Measurements from ENCODE around the gene BLM. TPM values are rescaled to one million over a fixed set of nuclear protein-coding genes. Genes with fewer than 3 reads are reported as not detected.

The BLM gene
- total RNA-seq, 2 experiments from 2014 or later: 59.5 to 73.7 TPM

DNA sequence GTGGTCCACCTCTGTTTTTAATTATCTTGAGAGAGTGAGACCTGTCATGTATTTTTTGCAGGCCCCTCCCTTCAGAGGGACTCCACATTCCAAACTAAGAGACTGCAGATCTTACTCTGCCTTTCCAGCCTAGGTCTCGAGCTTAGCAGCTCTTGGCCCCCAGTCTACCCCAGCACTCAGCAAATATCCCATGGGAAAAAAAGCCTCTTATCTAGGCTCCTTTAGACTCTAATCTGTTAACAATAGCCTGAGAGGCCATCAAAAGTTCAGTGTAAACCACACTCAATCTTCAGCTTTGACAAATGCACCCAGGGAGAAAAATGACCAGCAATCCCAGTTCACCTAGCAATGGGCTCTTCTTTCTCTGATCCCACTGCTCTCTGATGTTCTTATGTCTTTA, 8.6 kb upstream of the BLM start:
- ATAC-seq (no peak), DNase-seq (no peak)
- H3K4me1 Mint-ChIP-seq: peaks cover 12% of the 10 kb centered on the region
- H3K9me3 Mint-ChIP-seq (ENCODE audit: low read depth): no peaks in the 10 kb centered on the region
- no peak overlapping the region for H3K27ac Mint-ChIP-seq
- peaks cover 3% of the 10 kb centered on the region for H3K36me3 Mint-ChIP-seq (ENCODE audit: low read depth)
- ChIA-PET CTCF (interaction anchor here (0.5 to 1.8 kb wide), 2 partner anchors 60 to 601 kb away, joined by 4 to 6 read pairs; no protein-coding TSS in a partner anchor), POLR2A (interaction anchor here (0.5 kb wide), 1 partner anchor 25 kb away, joined by 3 read pairs; no protein-coding TSS in a partner anchor)
- no peaks in the 10 kb centered on the region for H3K27me3 Mint-ChIP-seq
- intact Hi-C loops (cut with DNase I, micrococcal nuclease): no loop called here
- H3K4me3 Mint-ChIP-seq: no peak overlapping the region

DNA sequence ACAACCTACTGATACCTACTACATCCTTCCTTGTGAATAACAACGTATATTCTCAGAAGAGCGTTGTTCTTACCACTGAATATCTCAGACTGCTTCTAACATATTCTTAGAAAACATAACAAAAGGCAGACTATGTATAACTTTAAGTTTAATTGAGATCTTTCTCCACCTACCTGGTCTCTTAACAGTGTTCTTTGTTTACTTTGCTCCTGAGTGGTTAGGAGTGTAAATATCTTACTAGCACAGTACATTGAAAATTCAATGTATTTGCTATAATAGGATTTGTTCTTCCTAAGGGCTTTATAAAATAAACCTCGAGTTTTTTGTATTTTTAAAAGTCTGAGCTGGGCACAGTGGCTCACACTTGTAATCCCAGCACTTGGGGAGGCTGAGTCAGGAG, 7.9 kb upstream of the BLM start:
- peaks cover 12% of the 10 kb centered on the region for H3K4me1 Mint-ChIP-seq
- ATAC-seq (no peak), DNase-seq (no peak)
- ChIA-PET CTCF (no interaction called here), POLR2A (no interaction called here)
- H3K9me3 Mint-ChIP-seq (ENCODE audit: low read depth): no peaks in the 10 kb centered on the region
- intact Hi-C loops (cut with DNase I, micrococcal nuclease): no loop called here
- peaks cover 3% of the 10 kb centered on the region for H3K36me3 Mint-ChIP-seq (ENCODE audit: low read depth)
- H3K27me3 Mint-ChIP-seq: no peaks in the 10 kb centered on the region
- no peak overlapping the region for H3K4me3 Mint-ChIP-seq
- no peak overlapping the region for H3K27ac Mint-ChIP-seq

DNA sequence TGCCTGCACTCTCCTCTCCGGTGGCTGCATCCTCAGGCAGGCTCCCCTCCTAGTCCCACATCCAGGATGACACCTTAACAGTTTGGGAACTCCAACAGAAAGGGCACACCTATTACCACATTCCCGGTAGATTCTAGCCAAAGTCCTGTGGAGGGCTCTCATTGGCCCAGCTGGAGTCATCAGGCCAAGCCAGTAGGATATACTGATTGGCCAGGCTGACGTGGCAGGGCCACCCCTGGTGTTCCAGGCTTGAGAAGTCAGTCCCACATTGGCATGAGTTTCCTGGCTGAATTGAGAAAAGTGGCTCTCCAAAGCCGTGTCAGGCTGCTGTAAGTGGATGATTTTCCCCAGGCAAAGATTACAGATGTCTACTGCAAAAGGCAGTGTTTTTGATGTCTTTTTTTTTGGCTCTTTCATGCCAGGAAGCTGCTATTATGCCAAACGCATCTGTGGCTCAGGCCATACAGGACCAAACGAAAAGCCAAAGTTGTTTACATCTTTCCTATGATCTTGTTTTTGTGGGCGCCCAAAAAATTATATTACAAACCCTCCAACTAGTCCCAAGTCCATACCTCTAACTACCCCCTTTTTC, 6.6 kb upstream of the BLM start:
- intact Hi-C loops (cut with DNase I, micrococcal nuclease): no loop called here
- no peak overlapping the region for H3K4me3 Mint-ChIP-seq

GRCh38 chr15:90711418-90711824, 5.7 kb upstream of the BLM start:
- intact Hi-C loops (cut with DNase I, micrococcal nuclease): no loop called here
- Mint-ChIP-seq H3K36me3 (ENCODE audit: low read depth) (peaks cover 3% of the 10 kb centered on the region), H3K27me3 (no peaks in the 10 kb centered on the region), H3K9me3 (ENCODE audit: low read depth) (no peaks in the 10 kb centered on the region), H3K4me3 (no peak overlapping the region), H3K4me1 (peaks cover 19% of the 10 kb centered on the region), H3K27ac (no peak overlapping the region)
- ChIA-PET CTCF (interaction anchor here (0.7 kb wide), 1 partner anchor 107 kb away, joined by 3 read pairs; no protein-coding TSS in a partner anchor), POLR2A (no interaction called here)
- no peak for ATAC-seq
- DNase-seq: no peak

More for the DNA sequence above, 6.6 kb upstream of the BLM start:
- ChIA-PET POLR2A (no interaction called here), CTCF (no interaction called here)
- Mint-ChIP-seq H3K4me1 (peaks cover 12% of the 10 kb centered on the region), H3K36me3 (ENCODE audit: low read depth) (peaks cover 3% of the 10 kb centered on the region), H3K27ac (no peak overlapping the region), H3K9me3 (ENCODE audit: low read depth) (no peaks in the 10 kb centered on the region), H3K27me3 (no peaks in the 10 kb centered on the region)
- DNase-seq (no peak), ATAC-seq (no peak)

DNA sequence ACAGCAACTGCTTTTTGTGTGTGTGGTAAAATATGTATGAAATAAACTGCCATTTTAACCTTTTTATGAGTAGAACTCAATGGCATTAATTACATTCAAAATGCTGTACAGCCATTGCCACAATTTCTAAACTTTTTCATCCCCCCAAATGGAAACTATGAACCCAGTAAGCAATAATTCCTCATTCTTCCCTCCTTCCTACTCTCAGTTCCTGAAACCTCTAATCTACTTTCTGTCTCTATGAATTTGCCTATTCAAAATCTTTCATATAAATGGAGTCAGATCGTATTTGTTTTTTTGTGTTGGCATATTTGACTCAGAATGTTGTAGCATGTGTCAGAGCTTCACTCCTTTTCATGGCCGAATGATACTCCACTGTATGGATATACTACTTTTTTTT, 5.3 kb upstream of the BLM start:
- H3K27ac Mint-ChIP-seq: no peak overlapping the region
- no peak overlapping the region for H3K4me3 Mint-ChIP-seq
- ATAC-seq (no peak), DNase-seq (no peak)
- ChIA-PET CTCF (interaction anchor here (0.7 kb wide), 1 partner anchor 106 kb away, joined by 3 read pairs; no protein-coding TSS in a partner anchor), POLR2A (interaction anchor here (0.5 kb wide), 1 partner anchor 16 kb away, joined by 3 read pairs; no protein-coding TSS in a partner anchor)
- intact Hi-C loops (cut with DNase I, micrococcal nuclease): no loop called here
- no peaks in the 10 kb centered on the region for H3K27me3 Mint-ChIP-seq
- peaks cover 19% of the 10 kb centered on the region for H3K4me1 Mint-ChIP-seq
- H3K36me3 Mint-ChIP-seq (ENCODE audit: low read depth): peaks cover 3% of the 10 kb centered on the region
- no peaks in the 10 kb centered on the region for H3K9me3 Mint-ChIP-seq (ENCODE audit: low read depth)

DNA sequence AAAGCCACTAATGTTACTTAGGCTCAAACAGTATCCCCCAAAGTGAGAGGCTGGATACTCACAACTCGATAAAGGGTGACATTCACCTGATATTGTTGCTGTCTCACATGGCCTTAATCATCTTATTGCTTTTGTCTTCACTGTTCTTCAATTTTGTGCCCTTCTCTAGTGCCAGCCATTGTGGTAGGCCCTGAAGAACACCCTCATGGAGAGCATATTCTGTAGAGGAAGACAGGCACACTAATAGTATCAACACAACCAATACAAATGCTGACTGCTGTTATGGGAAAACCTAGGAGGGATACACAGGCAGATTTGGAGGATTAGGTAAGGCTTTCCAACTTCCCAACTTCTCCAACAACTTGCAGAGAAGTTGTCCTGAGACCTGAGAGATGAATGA, 4.1 kb upstream of the BLM start:
- Mint-ChIP-seq H3K4me1 (peaks cover 20% of the 10 kb centered on the region), H3K36me3 (ENCODE audit: low read depth) (peaks cover 3% of the 10 kb centered on the region), H3K27ac (no peak overlapping the region), H3K27me3 (no peaks in the 10 kb centered on the region), H3K4me3 (no peak overlapping the region), H3K9me3 (ENCODE audit: low read depth) (no peaks in the 10 kb centered on the region)
- no peak for ATAC-seq
- CTCF ChIA-PET: no interaction called here
- no peak for DNase-seq
- intact Hi-C loops (cut with DNase I, micrococcal nuclease): no loop called here
- POLR2A ChIA-PET: no interaction called here

- Mint-ChIP-seq H3K4me3 (peak overlapping the region; percentile 80), H3K27ac (peak overlapping the region; percentile 83), H3K9me3 (ENCODE audit: low read depth) (no peaks in the 10 kb centered on the region), H3K4me1 (peaks cover 22% of the 10 kb centered on the region), H3K27me3 (no peaks in the 10 kb centered on the region), H3K36me3 (ENCODE audit: low read depth) (peaks cover 9% of the 10 kb centered on the region)
- intact Hi-C loops (cut with DNase I, micrococcal nuclease): loop anchor here (2.0 kb wide), 3 partner anchors 30 to 218 kb away; partner anchors contain the start of gene UNC45A (in 1 of the 2)
- ChIA-PET CTCF (interaction anchor here (0.6 to 2.3 kb wide), 22 partner anchors 10 to 397 kb away, joined by 3 to 14 read pairs (median 4); partner anchors contain the start of genes HDDC3 and UNC45A), POLR2A (interaction anchor here (0.6 to 1.7 kb wide), 14 partner anchors 12 to 329 kb away, joined by 3 to 9 read pairs (median 4); partner anchors contain the start of genes IQGAP1, MAN2A2, RCCD1 and UNC45A)
- ATAC-seq (no peak), DNase-seq (no peak)
Measured at GRCh38 chr15:90716317-90716975, 700 bp upstream of the BLM start.

GRCh38 chr15:90718232-90718631, 1.1 kb downstream of the BLM start:
- intact Hi-C loops (cut with DNase I, micrococcal nuclease): no loop called here
- no peak for DNase-seq
- Mint-ChIP-seq H3K27ac (peak overlapping the region; percentile 83), H3K4me1 (peaks cover 17% of the 10 kb centered on the region), H3K9me3 (ENCODE audit: low read depth) (no peaks in the 10 kb centered on the region), H3K27me3 (no peaks in the 10 kb centered on the region), H3K36me3 (ENCODE audit: low read depth) (peaks cover 8% of the 10 kb centered on the region), H3K4me3 (peak overlapping the region; percentile 80)
- POLR2A ChIA-PET: interaction anchor here (1.1 to 1.7 kb wide), 7 partner anchors 19 to 217 kb away, joined by 3 to 9 read pairs (median 4); partner anchors contain the start of genes MAN2A2 and UNC45A
- ATAC-seq: no peak
- CTCF ChIA-PET: interaction anchor here (0.6 to 2.3 kb wide), 9 partner anchors 9 to 221 kb away, joined by 3 to 14 read pairs (median 4); no protein-coding TSS in a partner anchor

DNA sequence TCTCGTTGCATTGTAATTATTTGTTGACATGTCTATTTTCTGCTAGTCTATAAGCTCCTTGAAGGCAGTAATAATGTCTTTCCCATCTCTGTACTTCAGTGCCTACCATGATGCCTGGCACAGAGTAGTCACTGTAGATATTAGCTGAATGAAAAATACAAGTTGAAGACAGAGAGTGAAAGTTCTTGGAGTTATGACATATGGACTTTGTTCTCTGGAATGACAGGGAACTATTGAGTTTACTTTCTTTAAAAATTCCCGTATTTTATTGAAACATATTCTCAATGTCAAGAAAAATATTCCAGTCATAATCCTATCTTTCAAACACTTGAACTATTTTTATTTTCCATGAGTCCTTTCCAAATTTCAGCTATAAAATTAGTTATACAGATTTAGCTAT, 3.0 kb downstream of the BLM start:
- H3K27ac Mint-ChIP-seq: no peak overlapping the region
- ChIA-PET CTCF (interaction anchor here (0.5 to 1.0 kb wide), 4 partner anchors 13 to 203 kb away, joined by 3 to 4 read pairs (median 4); no protein-coding TSS in a partner anchor), POLR2A (interaction anchor here (0.7 kb wide), 1 partner anchor 86 kb away, joined by 3 read pairs; no protein-coding TSS in a partner anchor)
- no peak overlapping the region for H3K4me3 Mint-ChIP-seq
- intact Hi-C loops (cut with DNase I, micrococcal nuclease): loop anchor here in 1 of 2 experiments (5.0 kb wide), 1 partner anchor 42 kb away; no protein-coding TSS in a partner anchor
- peaks cover 17% of the 10 kb centered on the region for H3K4me1 Mint-ChIP-seq
- H3K36me3 Mint-ChIP-seq (ENCODE audit: low read depth): peaks cover 18% of the 10 kb centered on the region
- H3K9me3 Mint-ChIP-seq (ENCODE audit: low read depth): no peaks in the 10 kb centered on the region
- ATAC-seq (no peak), DNase-seq (no peak)
- no peaks in the 10 kb centered on the region for H3K27me3 Mint-ChIP-seq

GRCh38 chr15:90729261-90729660, 12.1 kb downstream of the BLM start:
- Mint-ChIP-seq H3K27me3 (no peaks in the 10 kb centered on the region), H3K27ac (no peak overlapping the region), H3K4me3 (no peak overlapping the region), H3K9me3 (ENCODE audit: low read depth) (peaks cover 2% of the 10 kb centered on the region), H3K4me1 (peaks cover 2% of the 10 kb centered on the region), H3K36me3 (ENCODE audit: low read depth) (peaks cover 48% of the 10 kb centered on the region)
- DNase-seq (no peak), ATAC-seq (no peak)
- intact Hi-C loops (cut with DNase I, micrococcal nuclease): no loop called here
- ChIA-PET POLR2A (interaction anchor here (0.9 kb wide), 1 partner anchor 12 kb away, joined by 3 read pairs; the partner anchor contains the start of gene BLM), CTCF (no interaction called here)

DNA sequence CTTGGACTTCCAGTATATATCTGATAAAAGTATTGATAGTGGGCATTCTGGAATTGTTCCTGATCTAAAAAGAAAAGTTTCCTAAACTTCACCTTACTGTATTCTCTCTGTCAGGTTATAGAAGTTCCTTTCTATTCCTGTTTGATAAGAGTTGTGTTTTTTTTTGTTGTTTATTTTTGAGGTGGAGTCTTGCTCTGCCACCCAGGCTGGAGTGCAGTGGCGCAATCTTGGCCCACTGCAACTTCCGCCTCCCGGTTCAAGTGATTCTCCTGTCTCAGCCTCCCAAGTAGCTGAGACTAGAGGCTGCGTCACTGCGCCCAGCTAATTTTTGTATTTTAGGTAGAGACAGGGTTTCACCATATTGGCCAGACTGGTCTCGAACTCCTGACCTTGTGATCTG, 13.1 kb downstream of the BLM start:
- intact Hi-C loops (cut with DNase I, micrococcal nuclease): no loop called here
- no peak for ATAC-seq
- no peak overlapping the region for H3K27ac Mint-ChIP-seq
- peaks cover 6% of the 10 kb centered on the region for H3K4me1 Mint-ChIP-seq
- H3K9me3 Mint-ChIP-seq (ENCODE audit: low read depth): peaks cover 2% of the 10 kb centered on the region
- CTCF ChIA-PET: interaction anchor here (1.1 kb wide), 1 partner anchor 13 kb away, joined by 5 read pairs; the partner anchor contains the start of gene BLM
- no peaks in the 10 kb centered on the region for H3K27me3 Mint-ChIP-seq
- POLR2A ChIA-PET: no interaction called here
- H3K36me3 Mint-ChIP-seq (ENCODE audit: low read depth): peaks cover 46% of the 10 kb centered on the region
- H3K4me3 Mint-ChIP-seq: no peak overlapping the region
- DNase-seq: no peak

Measured in activated CD4-positive, alpha-beta T cell treated with anti-CD3 and anti-CD28 coated beads for 36 hours (primary cell).